Body of pancreas (tissue), 4 donors: ENCODE measurements around the gene SNCAIP. TPM values are rescaled to one million over a fixed set of nuclear protein-coding genes. Genes with fewer than 3 reads are reported as not detected.

Experiments
- ATAC-seq: fragments of 150-250 bp; one replicate; pipeline ENCODE4 v1.9.1; 2016
- DNase-seq, 4 donors: peaks; one replicate each; pipeline ENCODE4 v3.0.0-alpha.2; 2019
- H3K27ac ChIP-seq, 4 donors: fragments of 200-600 bp; sonication (generic); 1 replicate in 3 of 4; 2 replicates in 1 of 4; pipeline versions ENCODE4 v1.5.1 to v1.6.1; 2016 to 2019; ENCODE audit warnings: mild to moderate bottlenecking in 1 of 4, mixed read lengths in 1 of 4, moderate library complexity in 1 of 4
- H3K27me3 ChIP-seq, 2 donors: fragments of 200-600 bp; sonication (generic); one replicate each; pipeline ENCODE4 v1.6.0; 2016; ENCODE audit warnings: mild to moderate bottlenecking in 1 of 2
- H3K36me3 ChIP-seq, 2 donors: fragments of 200-600 bp; sonication (generic); replicated peaks in 1 of 2; 2 replicates each; pipeline ENCODE4 v1.5.1; 2016; ENCODE audit warnings: low read depth in 2 of 2; ENCODE audit not compliant: insufficient read depth in 1 of 2
- H3K4me1 ChIP-seq: fragments of 200-600 bp; sonication (generic); one replicate; pipeline ENCODE4 v1.6.0; 2016
- H3K4me3 ChIP-seq, 2 donors: fragments of 200-600 bp; sonication (generic); 1 replicate in 1 of 2; 2 replicates in 1 of 2; pipeline ENCODE4 v1.5.1; 2016 to 2019
- H3K9me3 ChIP-seq, 3 donors: fragments of 200-600 bp; sonication (generic); 1 replicate in 2 of 3; 2 replicates in 1 of 3; pipeline ENCODE4 v1.5.1; 2016
- CTCF ChIP-seq, 7 experiments: fragments of 450-650 bp in 4 of 7; fragments of 200-600 bp in 3 of 7; sonication (generic) in 3 of 7; IDR thresholded peaks; one replicate each; pipeline ENCODE4 v1.5.1; 2016 to 2019; ENCODE audit warnings: antibody characterized with exemption in 7 of 7
- POLR2A ChIP-seq, 3 donors: fragments of 450-650 bp; IDR thresholded peaks; one replicate each; pipeline ENCODE4 v1.6.1; 2016; ENCODE audit warnings: antibody characterized with exemption in 3 of 3, mild to moderate bottlenecking in 2 of 3
- WGBS, 2 donors: methylation state at CpG; one replicate each; pipeline ENCODE4 v1.1.5; 2017; 5-methylcytosine and 5-hydroxymethylcytosine counted together
- intact Hi-C: fragments of 100-400 bp; cut with DNase I; formaldehyde crosslinking; loops from one replicate; pipeline ENCODE4 v1.15.1; 2023
- total RNA-seq, 2 donors: library from RNA; depleted of rRNA; stranded (reverse); fragments of >200 nt; gene quantifications; one replicate each; pipeline ENCODE4 v1.1.0, GENCODE V29; 2016

SNCAIP gene
- total RNA-seq, 2 donors from 2014 or later: 1.3 to 2.6 TPM

GRCh38 chr5:122402955-122403685 is 91.1 kb downstream of the SNCAIP start:
- H3K27ac ChIP-seq: no peak overlapping the region
- TF ChIP-seq CTCF (IDR thresholded peaks at IDR 0.05) (no peak), POLR2A (IDR thresholded peaks at IDR 0.05) (no peak)
- DNase-seq (no peak), ATAC-seq (no peak)
- H3K36me3 ChIP-seq: no peaks in the 10 kb centered on the region
- H3K27me3 ChIP-seq: no peaks in the 10 kb centered on the region
- H3K4me1 ChIP-seq: no peaks in the 10 kb centered on the region
- H3K9me3 ChIP-seq: no peaks in the 10 kb centered on the region
- H3K4me3 ChIP-seq: no peak overlapping the region
- intact Hi-C loops: no loop called here
- WGBS, 2 donors: 76 to 86% methylated on average over 6 of the region's 6 CpGs

- WGBS, 2 donors: 78 to 82% methylated on average over 5 of the region's 5 CpGs
- Histone ChIP-seq H3K36me3 (no peaks in the 10 kb centered on the region), H3K4me1 (no peaks in the 10 kb centered on the region), H3K27me3 (no peaks in the 10 kb centered on the region), H3K9me3 (no peaks in the 10 kb centered on the region), H3K27ac (no peak overlapping the region), H3K4me3 (no peak overlapping the region)
- ATAC-seq (no peak), DNase-seq (no peak)
- TF ChIP-seq CTCF (IDR thresholded peaks at IDR 0.05): no peak
- no peak for TF ChIP-seq POLR2A (IDR thresholded peaks at IDR 0.05)
- intact Hi-C loops: no loop called here
Observed at GRCh38 chr5:122404018-122404417, 92.0 kb downstream of the SNCAIP start.

GRCh38 chr5:122404653-122405362 is 92.8 kb downstream of the SNCAIP start:
- DNase-seq: no peak
- H3K36me3 ChIP-seq: no peaks in the 10 kb centered on the region
- intact Hi-C loops: no loop called here
- no peak for ATAC-seq
- H3K27ac ChIP-seq: no peak overlapping the region
- H3K9me3 ChIP-seq: no peaks in the 10 kb centered on the region
- no peak for TF ChIP-seq POLR2A (IDR thresholded peaks at IDR 0.05)
- TF ChIP-seq CTCF (IDR thresholded peaks at IDR 0.05): no peak
- WGBS, 2 donors: 30 to 32% methylated on average over 1 of the region's 1 CpG
- no peaks in the 10 kb centered on the region for H3K27me3 ChIP-seq
- no peaks in the 10 kb centered on the region for H3K4me1 ChIP-seq
- no peak overlapping the region for H3K4me3 ChIP-seq

GRCh38 chr5:122405751-122406150 is 93.7 kb downstream of the SNCAIP start:
- H3K4me3 ChIP-seq: no peak overlapping the region
- H3K27me3 ChIP-seq: no peaks in the 10 kb centered on the region
- intact Hi-C loops: no loop called here
- DNase-seq: no peak
- WGBS, 2 donors: 79 to 85% methylated on average over 3 of the region's 3 CpGs
- ATAC-seq: no peak
- H3K27ac ChIP-seq: no peak overlapping the region
- no peaks in the 10 kb centered on the region for H3K9me3 ChIP-seq
- no peaks in the 10 kb centered on the region for H3K4me1 ChIP-seq
- no peaks in the 10 kb centered on the region for H3K36me3 ChIP-seq
- TF ChIP-seq CTCF (IDR thresholded peaks at IDR 0.05) (no peak), POLR2A (IDR thresholded peaks at IDR 0.05) (no peak)
